Fibroblast of villous mesenchyme (primary cell): ENCODE measurements around the gene SIRPD. TPM values are rescaled to one million over a fixed set of nuclear protein-coding genes. Genes with fewer than 3 reads are reported as not detected.

ENCODE experiments used
- DNase-seq: peaks from one replicate; pipeline ENCODE4 v3.0.0-alpha.2; 2010; ENCODE audit warnings: low read depth
- H3K4me3 ChIP-seq: 2 replicates; pipeline ENCODE4 v1.5.1; 2011; ENCODE audit warnings: low read depth, mild to moderate bottlenecking, low read length
- CTCF ChIP-seq: IDR thresholded peaks from 2 replicates; pipeline ENCODE4 v1.5.1; 2012; ENCODE audit warnings: low read depth, mild to moderate bottlenecking, low read length; ENCODE audit not compliant: insufficient read depth
- total RNA-seq: library from RNA; depleted of rRNA; stranded (reverse); fragments of >200 nt; gene quantifications from 2 replicates; pipeline ENCODE4 v1.2.3, GENCODE V29; 2012

The SIRPD gene
- total RNA-seq, 1 donor: not detected

- H3K4me3 ChIP-seq: no peak overlapping the region
- DNase-seq: no peak
- TF ChIP-seq CTCF: no peak
Measured at GRCh38 chr20:1566701-1567100, 9.2 kb upstream of the SIRPD start.

GRCh38 chr20:1565461-1565860, 8.0 kb upstream of the SIRPD start:
- TF ChIP-seq CTCF: no peak
- DNase-seq: no peak
- H3K4me3 ChIP-seq: no peak overlapping the region

DNA sequence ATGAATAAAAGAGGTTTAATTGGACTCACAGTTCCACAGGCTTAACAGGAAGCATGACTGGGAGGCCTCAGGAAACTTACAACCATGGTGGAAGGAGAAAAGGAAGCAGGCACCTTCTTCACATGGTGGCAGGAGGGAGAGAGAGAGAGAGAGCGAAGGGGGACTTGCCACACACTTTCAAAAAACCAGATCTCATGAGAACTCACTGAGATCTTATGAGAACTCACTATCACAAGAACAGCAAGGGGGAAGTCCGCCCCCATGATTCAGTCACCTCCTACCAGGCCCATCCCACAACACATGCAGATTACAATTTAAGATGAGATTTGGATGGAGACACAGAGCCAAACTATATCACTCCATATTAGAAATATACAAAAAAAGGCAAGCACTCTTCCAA, 6.1 kb upstream of the SIRPD start:
- no peak overlapping the region for H3K4me3 ChIP-seq
- no peak for TF ChIP-seq CTCF
- DNase-seq: no peak

DNA sequence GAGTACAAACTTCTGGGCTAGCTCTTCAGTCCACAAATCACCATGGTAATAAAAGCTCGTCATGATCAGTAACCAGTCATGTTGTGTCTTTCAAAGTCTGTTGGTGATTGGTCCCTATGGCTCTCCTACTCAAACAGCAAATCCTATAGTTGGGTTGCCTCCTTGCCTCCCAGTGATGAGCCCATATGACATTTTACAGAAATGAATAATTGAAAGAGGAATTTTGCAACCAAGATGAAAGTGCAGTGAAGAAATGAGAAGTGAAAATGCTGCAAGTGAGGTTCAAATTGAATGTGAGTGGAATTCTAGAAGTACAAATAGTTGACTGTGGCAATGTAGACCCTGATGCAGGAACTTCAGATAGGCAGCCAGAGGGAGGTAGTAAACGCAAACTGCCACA, 5.1 kb upstream of the SIRPD start:
- no peak overlapping the region for H3K4me3 ChIP-seq
- TF ChIP-seq CTCF: no peak
- no peak for DNase-seq

DNA sequence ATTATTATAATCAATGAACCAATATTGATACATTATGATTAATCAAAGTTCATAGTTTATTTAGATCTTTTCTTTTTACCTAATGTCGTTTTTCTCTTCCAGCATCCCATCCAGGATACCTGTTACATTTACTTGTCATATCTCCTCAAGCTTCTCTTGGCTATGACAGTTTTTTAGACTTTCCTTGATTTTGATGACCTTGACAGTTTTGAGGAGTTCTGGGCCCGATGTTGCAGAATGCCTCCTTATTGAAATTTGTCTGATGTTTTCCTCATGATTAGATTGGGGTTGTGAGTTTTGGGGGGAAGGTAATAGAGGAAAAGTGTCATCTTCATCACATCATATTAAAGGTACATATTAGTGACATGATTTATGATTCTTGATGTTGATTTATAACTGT, 3.8 kb upstream of the SIRPD start:
- no peak overlapping the region for H3K4me3 ChIP-seq
- DNase-seq: no peak
- TF ChIP-seq CTCF: no peak

DNA sequence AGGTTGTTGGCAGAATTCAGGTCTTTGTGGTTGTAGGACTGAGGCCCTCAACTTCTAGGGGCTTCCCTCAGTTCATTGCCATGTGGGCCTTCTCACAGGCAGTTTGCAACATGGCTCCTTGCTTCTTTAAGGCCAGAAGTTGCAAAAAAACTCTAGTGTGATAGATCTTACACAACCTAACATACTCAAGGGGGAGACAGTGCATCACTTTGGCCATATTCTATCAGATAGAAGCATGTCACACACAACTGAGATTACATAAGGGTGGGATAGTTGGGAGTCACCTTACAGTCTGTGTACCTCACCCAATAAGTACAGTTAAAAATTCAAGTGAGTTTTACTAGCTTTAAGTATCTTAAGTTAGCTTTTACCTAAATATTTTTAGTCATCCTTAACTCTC, 1.6 kb downstream of the SIRPD start:
- DNase-seq: no peak
- H3K4me3 ChIP-seq: no peak overlapping the region
- TF ChIP-seq CTCF: no peak

DNA sequence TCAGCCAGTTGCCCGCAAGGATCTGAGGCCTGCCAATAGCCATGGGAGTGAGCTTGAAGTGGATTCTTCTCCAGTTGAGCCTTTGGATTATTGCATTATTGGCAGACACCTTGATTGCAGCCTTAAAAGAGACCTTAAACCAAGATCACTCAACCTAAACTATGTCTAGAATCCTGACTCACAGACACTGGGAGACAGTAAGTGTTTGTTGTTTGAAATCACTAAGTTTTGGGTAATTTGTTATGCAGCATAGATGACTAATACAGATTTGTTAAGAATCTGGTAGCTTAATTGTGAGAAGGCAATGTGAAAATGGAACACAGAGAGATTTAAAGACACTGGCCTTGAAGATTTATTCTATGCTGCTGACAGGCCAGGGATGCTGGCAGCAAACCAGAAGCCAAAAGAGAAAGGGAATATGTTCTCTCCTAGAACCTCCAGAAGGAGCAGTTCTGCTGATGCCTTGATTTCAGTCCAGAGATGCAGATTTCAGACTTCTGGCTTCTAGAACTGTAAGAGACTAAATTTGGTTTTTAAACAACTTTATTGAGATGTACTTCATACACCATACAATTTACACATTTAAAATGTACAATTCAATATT, 17.6 kb downstream of the SIRPD start:
- H3K4me3 ChIP-seq: no peak overlapping the region
- DNase-seq: no peak

More for the DNA sequence above, 17.6 kb downstream of the SIRPD start:
- no peak for TF ChIP-seq CTCF
